Measurements from ENCODE around the gene ITGA11. TPM values are rescaled to one million over a fixed set of nuclear protein-coding genes. Genes with fewer than 3 reads are reported as not detected.

ITGA11 gene
- total RNA-seq, 1 experiment from 2014 or later = 0.70 TPM

- Histone ChIP-seq H4K20me1 (ENCODE audit: insufficient read depth) (no peaks in the 10 kb centered on the region), H3K9me2 (ENCODE audit: insufficient read depth) (no peaks in the 10 kb centered on the region), H3K4me2 (no peak overlapping the region), H2AFZ (no peak overlapping the region), H3K36me3 (ENCODE audit: low read depth) (no peaks in the 10 kb centered on the region), H3K4me1 (replicated peaks; ENCODE audit: insufficient read depth) (no peaks in the 10 kb centered on the region), H3F3A (ENCODE audit: insufficient read depth, low read depth) (no peaks in the 10 kb centered on the region), H3K27me3 (ENCODE audit: insufficient read depth, low read depth) (no peaks in the 10 kb centered on the region), H3K27ac (no peak overlapping the region), H3K79me2 (ENCODE audit: low read depth) (no peaks in the 10 kb centered on the region), H3K9me3 (ENCODE audit: insufficient read depth, low read depth) (no peaks in the 10 kb centered on the region), H3K4me3 (no peak overlapping the region)
- ChIA-PET CTCF (no interaction called here), POLR2A (ENCODE audit: unreplicated experiment) (no interaction called here)
- no peak for TF ChIP-seq CTCF (conservative IDR thresholded peaks at IDR 0.05)
- no peak for TF ChIP-seq EZH2 (IDR thresholded peaks at IDR 0.05; ENCODE audit: low read depth)
- no peak for DNase-seq
- BruUV-seq (replicated peaks) = no TSS peak
- intact Hi-C loops (cut with micrococcal nuclease; ENCODE audit: unreplicated experiment) = no loop called here
These were observed 64.0 kb downstream of the ITGA11 start for GRCh38 chr15:68367992-68368391.

- no TSS peak for BruUV-seq (replicated peaks)
- Histone ChIP-seq H3K27ac (no peak overlapping the region), H3F3A (ENCODE audit: insufficient read depth, low read depth) (no peaks in the 10 kb centered on the region), H3K4me3 (no peak overlapping the region), H3K27me3 (ENCODE audit: insufficient read depth, low read depth) (no peaks in the 10 kb centered on the region), H3K9me3 (ENCODE audit: insufficient read depth, low read depth) (no peaks in the 10 kb centered on the region), H3K4me2 (no peak overlapping the region), H3K4me1 (replicated peaks; ENCODE audit: insufficient read depth) (no peaks in the 10 kb centered on the region), H2AFZ (no peak overlapping the region), H3K79me2 (ENCODE audit: low read depth) (no peaks in the 10 kb centered on the region), H4K20me1 (ENCODE audit: insufficient read depth) (no peaks in the 10 kb centered on the region), H3K9me2 (ENCODE audit: insufficient read depth) (no peaks in the 10 kb centered on the region), H3K36me3 (ENCODE audit: low read depth) (no peaks in the 10 kb centered on the region)
- no peak for TF ChIP-seq EZH2 (IDR thresholded peaks at IDR 0.05; ENCODE audit: low read depth)
- TF ChIP-seq CTCF (conservative IDR thresholded peaks at IDR 0.05) = no peak
- ChIA-PET POLR2A (ENCODE audit: unreplicated experiment) (no interaction called here), CTCF (no interaction called here)
- intact Hi-C loops (cut with micrococcal nuclease; ENCODE audit: unreplicated experiment) = no loop called here
- DNase-seq = peak in 1 of 2 experiments; percentile 18
These were observed 64.7 kb downstream of the ITGA11 start for GRCh38 chr15:68367226-68367625.

- POLR2A ChIA-PET (ENCODE audit: unreplicated experiment) = no interaction called here
- BruUV-seq (replicated peaks) = no TSS peak
- no peaks in the 10 kb centered on the region for H3K36me3 ChIP-seq (ENCODE audit: low read depth)
- H3K9me2 ChIP-seq (ENCODE audit: insufficient read depth) = no peaks in the 10 kb centered on the region
- no peaks in the 10 kb centered on the region for H3K9me3 ChIP-seq (ENCODE audit: insufficient read depth, low read depth)
- no peaks in the 10 kb centered on the region for H3K4me1 ChIP-seq (replicated peaks; ENCODE audit: insufficient read depth)
- H3K4me3 ChIP-seq = no peak overlapping the region
- DNase-seq = no peak
- H4K20me1 ChIP-seq (ENCODE audit: insufficient read depth) = no peaks in the 10 kb centered on the region
- CTCF ChIA-PET = no interaction called here
- intact Hi-C loops (cut with micrococcal nuclease; ENCODE audit: unreplicated experiment) = no loop called here
- no peaks in the 10 kb centered on the region for H3F3A ChIP-seq (ENCODE audit: insufficient read depth, low read depth)
- no peak for TF ChIP-seq CTCF (conservative IDR thresholded peaks at IDR 0.05)
- no peak for TF ChIP-seq EZH2 (IDR thresholded peaks at IDR 0.05; ENCODE audit: low read depth)
- H3K4me2 ChIP-seq = no peak overlapping the region
- no peaks in the 10 kb centered on the region for H3K79me2 ChIP-seq (ENCODE audit: low read depth)
- no peak overlapping the region for H2AFZ ChIP-seq
- no peaks in the 10 kb centered on the region for H3K27me3 ChIP-seq (ENCODE audit: insufficient read depth, low read depth)
- H3K27ac ChIP-seq = no peak overlapping the region
These were observed 65.6 kb downstream of the ITGA11 start for GRCh38 chr15:68366314-68366713.

Data from PC-9 (cell line).